DMS153 treated with DMSO at 0.1 percent for 48 hours (cell line): ENCODE data around the gene RGS12.
"Not testable (repeated sequence)": the region's sequence is repeated elsewhere in the genome, so short reads cannot be mapped to it uniquely, and the experiment has no call there.

Experiments
- DNase-seq: peaks from one replicate; lab custom pipeline; 2025; ENCODE audit not compliant: unreplicated experiment; lab: John Stamatoyannopoulos, UW

The RGS12 gene

GRCh38 chr4:3294401-3295241 is 1.8 kb downstream of the RGS12 start:
- DNase-seq: no peak

- no peak for DNase-seq
Observed at GRCh38 chr4:3295837-3296624, 3.2 kb downstream of the RGS12 start.

- no peak for DNase-seq
Observed at GRCh38 chr4:3296651-3297050, 3.8 kb downstream of the RGS12 start.

GRCh38 chr4:3297066-3297859 is 4.4 kb downstream of the RGS12 start:
- no peak for DNase-seq

- no peak for DNase-seq
Observed at GRCh38 chr4:3299122-3299975, 6.5 kb downstream of the RGS12 start.

- DNase-seq: no peak
Observed at GRCh38 chr4:3299976-3300671, 7.3 kb downstream of the RGS12 start.

GRCh38 chr4:3300882-3301281 is 8.1 kb downstream of the RGS12 start:
- not testable (repeated sequence) for DNase-seq

- DNase-seq: no peak
Observed at GRCh38 chr4:3301450-3302172, 8.8 kb downstream of the RGS12 start.

- no peak for DNase-seq
Observed at GRCh38 chr4:3302173-3302785, 9.5 kb downstream of the RGS12 start.

GRCh38 chr4:3302786-3303564 is 10.2 kb downstream of the RGS12 start:
- no peak for DNase-seq

GRCh38 chr4:3303565-3303824 is 10.7 kb downstream of the RGS12 start:
- no peak for DNase-seq

- DNase-seq: no peak
Observed at GRCh38 chr4:3303923-3304710, 11.3 kb downstream of the RGS12 start.

- DNase-seq: no peak
Observed at GRCh38 chr4:3304831-3305609, 12.2 kb downstream of the RGS12 start.

GRCh38 chr4:3305610-3306371 is 13.0 kb downstream of the RGS12 start:
- DNase-seq: peak; percentile 39

GRCh38 chr4:3306450-3306849 is 13.6 kb downstream of the RGS12 start:
- no peak for DNase-seq

- DNase-seq: no peak
Observed at GRCh38 chr4:3307060-3307459, 14.2 kb downstream of the RGS12 start.
